ENCODE results near the gene USP20. TPM values are rescaled to one million over a fixed set of nuclear protein-coding genes. Genes with fewer than 3 reads are reported as not detected.

The USP20 gene
- total and polyA plus RNA-seq, 2 donors (not counting 3 experiments of a cell fraction or from before 2014, with no cell fraction given) = 13.4 to 25.9 TPM

GRCh38 chr9:129907201-129907600 is 71.9 kb downstream of the USP20 start:
- CTCF ChIA-PET = interaction anchor here (0.7 to 3.7 kb wide), 2 partner anchors 21 to 37 kb away, joined by 3 to 11 read pairs; no protein-coding TSS in a partner anchor
- H3K27me3 ChIP-seq (ENCODE audit: control insufficient read depth in 2 of 2, insufficient read depth in 2 of 2, low read length in 2 of 2) = no peaks in the 10 kb centered on the region
- intact Hi-C loops (cut with micrococcal nuclease) = no loop called here

More at GRCh38 chr9:129907201-129907600, 71.9 kb downstream of the USP20 start:
- no peak for DNase-seq (ENCODE audit: low read depth, low spot score)
- TF ChIP-seq, protein P1, sequence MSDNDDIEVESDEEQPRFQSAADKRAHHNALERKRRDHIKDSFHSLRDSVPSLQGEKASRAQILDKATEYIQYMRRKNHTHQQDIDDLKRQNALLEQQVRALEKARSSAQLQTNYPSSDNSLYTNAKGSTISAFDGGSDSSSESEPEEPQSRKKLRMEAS (IDR thresholded peaks at IDR 0.05; ENCODE audit: insufficient read depth, insufficient read length) = no peak
- TF ChIP-seq EZH2 (IDR thresholded peaks at IDR 0.05; ENCODE audit: borderline replicate concordance, low read depth, low read length, severe bottlenecking) (no peak), GATA2 (IDR thresholded peaks at IDR 0.05; ENCODE audit: insufficient read depth, insufficient read length, low read depth, low read length) (no peak), POLR2A (IDR thresholded peaks at IDR 0.05; ENCODE audit: low read depth, low read length) (no peak), POLR2AphosphoS5 (IDR thresholded peaks at IDR 0.05; ENCODE audit: insufficient read depth, low read depth, low read length) (no peak), FOS (IDR thresholded peaks at IDR 0.05; ENCODE audit: borderline replicate concordance, insufficient read depth, low read length) (no peak), JUN (IDR thresholded peaks at IDR 0.05; ENCODE audit: borderline replicate concordance, insufficient read depth, insufficient read length, low read depth) (no peak), MYC (IDR thresholded peaks at IDR 0.05; ENCODE audit: low read depth, low read length) (no peak)
- TF ChIP-seq, protein P2, sequence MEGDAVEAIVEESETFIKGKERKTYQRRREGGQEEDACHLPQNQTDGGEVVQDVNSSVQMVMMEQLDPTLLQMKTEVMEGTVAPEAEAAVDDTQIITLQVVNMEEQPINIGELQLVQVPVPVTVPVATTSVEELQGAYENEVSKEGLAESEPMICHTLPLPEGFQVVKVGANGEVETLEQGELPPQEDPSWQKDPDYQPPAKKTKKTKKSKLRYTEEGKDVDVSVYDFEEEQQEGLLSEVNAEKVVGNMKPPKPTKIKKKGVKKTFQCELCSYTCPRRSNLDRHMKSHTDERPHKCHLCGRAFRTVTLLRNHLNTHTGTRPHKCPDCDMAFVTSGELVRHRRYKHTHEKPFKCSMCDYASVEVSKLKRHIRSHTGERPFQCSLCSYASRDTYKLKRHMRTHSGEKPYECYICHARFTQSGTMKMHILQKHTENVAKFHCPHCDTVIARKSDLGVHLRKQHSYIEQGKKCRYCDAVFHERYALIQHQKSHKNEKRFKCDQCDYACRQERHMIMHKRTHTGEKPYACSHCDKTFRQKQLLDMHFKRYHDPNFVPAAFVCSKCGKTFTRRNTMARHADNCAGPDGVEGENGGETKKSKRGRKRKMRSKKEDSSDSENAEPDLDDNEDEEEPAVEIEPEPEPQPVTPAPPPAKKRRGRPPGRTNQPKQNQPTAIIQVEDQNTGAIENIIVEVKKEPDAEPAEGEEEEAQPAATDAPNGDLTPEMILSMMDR (IDR thresholded peaks at IDR 0.05; ENCODE audit: extremely low read depth in 1 of 2, insufficient read depth in 1 of 2, low read depth in 1 of 2, low read length in 2 of 2) = no peak
- Histone ChIP-seq H3K4me3 (replicated peaks in 1 of 3; ENCODE audit: insufficient read depth in 1 of 3, low read depth in 1 of 3, low read length in 3 of 3) (no peak overlapping the region), H3K27ac (ENCODE audit: insufficient read depth, low read depth, low read length) (no peak overlapping the region), H2AFZ (ENCODE audit: low read depth, low read length) (no peak overlapping the region), H3K9ac (replicated peaks; ENCODE audit: extremely low read depth, insufficient read depth, low read length) (no peak overlapping the region), H3K4me1 (ENCODE audit: control insufficient read depth, extremely low read depth, insufficient read depth, low read length) (peaks cover 3% of the 10 kb centered on the region), H3K4me2 (ENCODE audit: insufficient read depth, low read length) (no peak overlapping the region), H3K36me3 (ENCODE audit: control insufficient read depth in 2 of 2, extremely low read depth in 1 of 2, insufficient read depth in 2 of 2, low read length in 2 of 2) (peaks cover 0 to 9% of the 10 kb centered on the region in 2 experiments), H4K20me1 (replicated peaks; ENCODE audit: control insufficient read depth, extremely low read depth, insufficient read depth, low read length) (no peaks in the 10 kb centered on the region), H3K9me3 (replicated peaks; ENCODE audit: control insufficient read depth, insufficient read depth, low read length) (no peaks in the 10 kb centered on the region), H3K79me2 (ENCODE audit: control insufficient read depth, insufficient read depth, low read length) (no peaks in the 10 kb centered on the region), H3K9me1 (replicated peaks; ENCODE audit: control insufficient read depth, extremely low read depth, insufficient read depth, low read length) (no peaks in the 10 kb centered on the region)
- FAIRE-seq = no peak
- dilution Hi-C loops (cut with MboI; ENCODE audit: extremely low pct_ligation_motif_present, low sequenced_read_pairs) = no loop called here
- POLR2A ChIA-PET = no interaction called here
- no TSS peak for BruUV-seq (replicated peaks)
